HepG2 (cell line): ENCODE results near the gene NDFIP2. TPM values are rescaled to one million over a fixed set of nuclear protein-coding genes. Genes with fewer than 3 reads are reported as not detected.
A peak's percentile ranks its signal among the peaks of the same experiment; 100 is the strongest.

Experiments used
- ATF5 ChIP-seq: sonication (generic); formaldehyde crosslinking; IDR thresholded peaks from 2 replicates; pipeline ENCODE4 v1.4.0; 2020; ENCODE audit warnings: mild to moderate bottlenecking, low read depth, missing genetic modification reagents
- EP300 ChIP-seq, 3 experiments: sonication (generic) in 1 of 3; formaldehyde crosslinking in 1 of 3; IDR thresholded peaks; 2 replicates each; pipeline versions ENCODE4 v1.5.1 to v1.6.1; 2011 to 2020; ENCODE audit warnings: low read depth in 2 of 3, low read length in 2 of 3, borderline replicate concordance in 1 of 3, improper control_type of control experiment in 1 of 3, mild to moderate bottlenecking in 1 of 3, missing genetic modification reagents in 1 of 3, moderate library complexity in 1 of 3
- GATAD1 ChIP-seq: IDR thresholded peaks from 2 replicates; pipeline ENCODE4 v1.6.1; 2016; ENCODE audit warnings: missing genetic modification reagents, missing compliant biosample characterization
- HMG20B ChIP-seq: conservative IDR thresholded peaks from 2 replicates; pipeline ENCODE4 v1.6.1; 2016; ENCODE audit warnings: missing genetic modification reagents, missing compliant biosample characterization
- HOXA7 ChIP-seq: sonication (generic); formaldehyde crosslinking; IDR thresholded peaks from 2 replicates; pipeline ENCODE4 v1.8.1; 2022; ENCODE audit warnings: mild to moderate bottlenecking, missing genetic modification reagents, moderate library complexity
- KDM5B ChIP-seq: sonication (generic); formaldehyde crosslinking; IDR thresholded peaks from 2 replicates; pipeline ENCODE4 v1.4.0; 2020; ENCODE audit warnings: missing genetic modification reagents, mild to moderate bottlenecking, borderline replicate concordance
- KLF6 ChIP-seq: IDR thresholded peaks from 2 replicates; pipeline ENCODE4 v1.8.0; 2016; ENCODE audit warnings: missing biosample characterization, missing genetic modification reagents
- MLLT10 ChIP-seq: sonication (generic); formaldehyde crosslinking; IDR thresholded peaks from 2 replicates; pipeline ENCODE4 v1.4.0; 2020; ENCODE audit warnings: missing genetic modification reagents
- PLSCR1 ChIP-seq: sonication (generic); formaldehyde crosslinking; IDR thresholded peaks from 2 replicates; pipeline ENCODE4 v1.5.0; 2020; ENCODE audit warnings: missing genetic modification reagents, mild to moderate bottlenecking, borderline replicate concordance
- PRDM15 ChIP-seq: sonication (generic); formaldehyde crosslinking; IDR thresholded peaks from 2 replicates; pipeline ENCODE4 v1.4.0; 2020; ENCODE audit warnings: missing genetic modification reagents
- RFXANK ChIP-seq: IDR thresholded peaks from 2 replicates; pipeline ENCODE4 v1.6.1; 2016
- SMYD3 ChIP-seq: sonication (generic); formaldehyde crosslinking; IDR thresholded peaks from 2 replicates; pipeline ENCODE4 v1.8.1; 2023; ENCODE audit warnings: mild to moderate bottlenecking, missing genetic modification reagents
- TCF12 ChIP-seq, 2 experiments: fragments of 450-650 bp in 1 of 2; sonication (generic) in 1 of 2; formaldehyde crosslinking in 1 of 2; IDR thresholded peaks; 2 replicates each; pipeline versions ENCODE4 v1.6.1 to v1.8.0; 2017 to 2022; ENCODE audit warnings: antibody characterized with exemption in 1 of 2, mild to moderate bottlenecking in 1 of 2, missing genetic modification reagents in 1 of 2, moderate library complexity in 1 of 2
- YEATS4 ChIP-seq: sonication (generic); formaldehyde crosslinking; IDR thresholded peaks from 2 replicates; pipeline ENCODE4 v1.4.0; 2020; ENCODE audit warnings: missing genetic modification reagents, borderline replicate concordance
- ZFP82 ChIP-seq: sonication (generic); formaldehyde crosslinking; IDR thresholded peaks from 2 replicates; pipeline ENCODE4 v1.5.1; 2020; ENCODE audit warnings: mild to moderate bottlenecking, missing genetic modification reagents, borderline replicate concordance
- ZMYM2 ChIP-seq: sonication (generic); formaldehyde crosslinking; IDR thresholded peaks from 2 replicates; pipeline ENCODE4 v1.8.0; 2022; ENCODE audit warnings: mild to moderate bottlenecking, missing genetic modification reagents
- ZNF251 ChIP-seq: sonication (generic); formaldehyde crosslinking; IDR thresholded peaks from 2 replicates; pipeline ENCODE4 v1.9.0; 2021; ENCODE audit warnings: mild to moderate bottlenecking, missing genetic modification reagents
- ZNF282 ChIP-seq: fragments of 450-650 bp; IDR thresholded peaks from 2 replicates; pipeline ENCODE4 v1.6.1; 2018; ENCODE audit not compliant: partially characterized antibody
- ZNF552 ChIP-seq: sonication (generic); formaldehyde crosslinking; IDR thresholded peaks from 2 replicates; pipeline ENCODE4 v1.9.0; 2022; ENCODE audit warnings: missing genetic modification reagents, mild to moderate bottlenecking, borderline replicate concordance
- ZNF839 ChIP-seq: sonication (generic); formaldehyde crosslinking; IDR thresholded peaks from 2 replicates; pipeline ENCODE4 v1.4.0; 2020; ENCODE audit warnings: missing genetic modification reagents, mild to moderate bottlenecking, borderline replicate concordance
- ZNF878 ChIP-seq: sonication (generic); formaldehyde crosslinking; IDR thresholded peaks from 2 replicates; pipeline ENCODE4 v1.8.1; 2023; ENCODE audit warnings: mild to moderate bottlenecking, missing genetic modification reagents, moderate library complexity
- ZUFSP ChIP-seq: sonication (generic); formaldehyde crosslinking; IDR thresholded peaks from 2 replicates; pipeline ENCODE4 v1.9.0; 2021; ENCODE audit warnings: missing genetic modification reagents, mild to moderate bottlenecking, borderline replicate concordance
- polyA plus RNA-seq, 8 experiments: library from polyadenylated mRNA; depleted of rRNA in 3 of 8; stranded (reverse) in 7 of 8; unstranded in 1 of 8; fragments of >200 nt; fragmentation: Illumina TruSeq in 4 of 8; extraction: Trizol in 4 of 8; gene quantifications; 2 replicates each; pipeline versions ENCODE4 v1.2.1 to v1.2.3, GENCODE V29; 2011 to 2016; ENCODE audit warnings: low read depth in 4 of 8, missing spikeins in 1 of 8, mixed read lengths in 1 of 8; ENCODE audit not compliant: insufficient read depth in 1 of 8
- total RNA-seq, 5 experiments: library from RNA; depleted of rRNA; stranded (reverse); fragments of >200 nt; fragmentation: Illumina TruSeq; extraction: Trizol; gene quantifications; 2 replicates each; pipeline ENCODE4 v1.2.3, GENCODE V29; 2016; ENCODE audit warnings: low read depth in 1 of 5

NDFIP2 gene
- total and polyA plus RNA-seq, 2 of the 13 experiments (the other 11 are each of a cell fraction or from before 2014, with no cell fraction given): 23.2 to 32.0 TPM

- TF ChIP-seq ATF5 (no peak), ZUFSP (no peak), ZMYM2 (CRISPR knock-in tag) (peak; percentile 25; the same call in 1 of the 2 replicates), ZNF878 (no peak; the same call in none of the 2 replicates), TCF12 (IDR thresholded peaks at IDR 0.05) (no peak), TCF12 (CRISPR knock-in tag; IDR thresholded peaks at IDR 0.05) (no peak), HMG20B (CRISPR knock-in tag) (0 out of 2 replicates have a peak, but pooled peaks have one; percentile 43), ZFP82 (CRISPR knock-in tag) (no peak), ZNF282 (no peak), GATAD1 (CRISPR knock-in tag) (peak; percentile 82), KDM5B (CRISPR knock-in tag) (peak; percentile 88), EP300 (IDR thresholded peaks at IDR 0.05; ENCODE audit: low read depth in 2 of 2, low read length in 2 of 2) (no peak), EP300 (CRISPR knock-in tag; IDR thresholded peaks at IDR 0.05; ENCODE audit: borderline replicate concordance) (no peak; the same call in 1 of the 2 replicates), RFXANK (CRISPR knock-in tag) (no peak), ZNF552 (no peak), PRDM15 (CRISPR knock-in tag) (0 out of 2 replicates have a peak, but pooled peaks have one; percentile 18), ZNF839 (CRISPR knock-in tag) (no peak), ZNF251 (CRISPR knock-in tag) (no peak), HOXA7 (CRISPR knock-in tag) (no peak), SMYD3 (CRISPR knock-in tag) (0 out of 2 replicates have a peak, but pooled peaks have one; percentile 64), KLF6 (0 out of 2 replicates have a peak, but pooled peaks have one; percentile 29), MLLT10 (CRISPR knock-in tag) (no peak), PLSCR1 (CRISPR knock-in tag) (no peak), YEATS4 (CRISPR knock-in tag) (peak; percentile 82)
Measured at GRCh38 chr13:79480954-79481684, at the start of gene NDFIP2 (continued).
